ENCODE data around the gene PRDX3.
"Not testable (repeated sequence)": the region's sequence is repeated elsewhere in the genome, so short reads cannot be mapped to it uniquely, and the experiment has no call there.

Gene PRDX3

GRCh38 chr10:119205894-119206602 is 27.4 kb upstream of the PRDX3 start:
- no peak for DNase-seq

- DNase-seq: no peak
These were observed 24.4 kb upstream of the PRDX3 start for GRCh38 chr10:119203006-119203405.

- no peak for DNase-seq
These were observed 22.6 kb upstream of the PRDX3 start for GRCh38 chr10:119201233-119201632.

GRCh38 chr10:119199231-119199992 is 20.8 kb upstream of the PRDX3 start:
- DNase-seq: no peak

GRCh38 chr10:119198438-119198837 is 19.8 kb upstream of the PRDX3 start:
- no peak for DNase-seq

GRCh38 chr10:119197921-119198320 is 19.3 kb upstream of the PRDX3 start:
- no peak for DNase-seq

GRCh38 chr10:119191881-119192280 is 13.3 kb upstream of the PRDX3 start:
- no peak for DNase-seq

GRCh38 chr10:119190954-119191785 is 12.6 kb upstream of the PRDX3 start:
- DNase-seq: no peak

GRCh38 chr10:119190353-119190752 is 11.7 kb upstream of the PRDX3 start:
- peak; percentile 68 for DNase-seq

- DNase-seq: no peak
These were observed 11.2 kb upstream of the PRDX3 start for GRCh38 chr10:119189811-119190282.

- DNase-seq: no peak
These were observed 5.2 kb upstream of the PRDX3 start for GRCh38 chr10:119183664-119184412.

- DNase-seq: not testable (repeated sequence)
These were observed 2.3 kb upstream of the PRDX3 start for GRCh38 chr10:119180850-119181400.

- no peak for DNase-seq
These were observed 772 bp downstream of the PRDX3 start for GRCh38 chr10:119177708-119178371.

- no peak for DNase-seq
These were observed 2.4 kb downstream of the PRDX3 start for GRCh38 chr10:119176166-119176565.

- no peak for DNase-seq
These were observed 4.5 kb downstream of the PRDX3 start for GRCh38 chr10:119174109-119174508.

GRCh38 chr10:119167041-119167440 is 11.6 kb downstream of the PRDX3 start:
- no peak for DNase-seq

- no peak for DNase-seq
These were observed 12.0 kb downstream of the PRDX3 start for GRCh38 chr10:119166564-119166963.

GRCh38 chr10:119166118-119166500 is 12.5 kb downstream of the PRDX3 start:
- DNase-seq: no peak

- DNase-seq: peak; percentile 47
These were observed 13.2 kb downstream of the PRDX3 start, which contains the start of gene SFXN4 for GRCh38 chr10:119165171-119166117. TSS of gene SFXN4 (minus strand) at chr10:119165714. CDS start at chr10:119165647, 67 bp downstream.

- no peak for DNase-seq
These were observed 16.0 kb downstream of the PRDX3 start for GRCh38 chr10:119162452-119163092.

Data from 8988T (cell line).